ENCODE results near the gene ATP2B2. TPM values are rescaled to one million over a fixed set of nuclear protein-coding genes. Genes with fewer than 3 reads are reported as not detected.

ATP2B2 gene
- total and polyA plus RNA-seq, 2 of the 8 experiments (the other 6 are each of a cell fraction or from before 2014, with no cell fraction given), result 0.14 to 1.2 TPM

DNA sequence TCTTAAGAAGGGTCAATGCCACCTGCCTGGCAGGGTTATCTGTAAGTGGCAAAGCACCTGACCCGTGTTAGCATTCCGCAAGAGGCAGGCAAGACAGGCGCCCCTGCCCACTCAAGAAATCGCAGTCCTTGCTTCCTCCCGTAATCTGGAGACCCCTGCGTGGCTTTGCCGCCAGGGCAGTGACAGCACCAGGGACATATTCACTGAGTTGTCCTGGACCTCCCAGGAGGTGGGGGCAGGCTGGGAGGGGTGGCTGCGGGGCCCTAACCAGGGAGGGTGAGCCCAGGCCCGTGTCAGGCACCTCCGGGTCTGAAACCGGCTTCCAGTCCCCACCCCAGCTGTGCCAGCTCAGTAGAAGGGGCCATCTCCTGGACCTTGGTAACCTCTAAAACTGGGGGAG, 168.6 kb downstream of the ATP2B2 start:
- no peak overlapping the region for H4K91ac ChIP-seq (replicated peaks; ENCODE audit: insufficient read length, low read length)
- H3K23ac ChIP-seq (ENCODE audit: insufficient read length), result no peak overlapping the region
- no peak overlapping the region for H3K56ac ChIP-seq (replicated peaks; ENCODE audit: insufficient read length, low read depth, low read length)
- no peak overlapping the region for H3K9ac ChIP-seq (replicated peaks in 1 of 4; ENCODE audit: extremely low read depth in 1 of 4, low read depth in 3 of 4, low read length in 3 of 4)
- H2BK120ac ChIP-seq (replicated peaks; ENCODE audit: low read depth, low read length), result no peak overlapping the region
- no peak for DNase-seq (ENCODE audit: low read depth in 1 of 2, low spot score in 2 of 2)
- H3K14ac ChIP-seq (ENCODE audit: insufficient read length), result no peak overlapping the region
- no peaks in the 10 kb centered on the region for H4K20me1 ChIP-seq (replicated peaks in 1 of 2; ENCODE audit: control insufficient read depth in 1 of 2, insufficient read depth in 2 of 2, low read length in 2 of 2)
- no peaks in the 10 kb centered on the region; the same call in 1 of the 2 replicates for H3K23me2 ChIP-seq (ENCODE audit: low read depth, low read length)
- no peaks in the 10 kb centered on the region for H3K79me2 ChIP-seq (ENCODE audit: control insufficient read depth in 1 of 2, insufficient read depth in 2 of 2, low read length in 2 of 2)
- H3K9me3 ChIP-seq (ENCODE audit: insufficient read depth in 2 of 2, low read depth in 1 of 2, low read length in 1 of 2), result no peaks in the 10 kb centered on the region
- no peak overlapping the region for H3K4me2 ChIP-seq (ENCODE audit: insufficient read depth in 1 of 2, low read depth in 2 of 2, low read length in 2 of 2)
- H3K27ac ChIP-seq (ENCODE audit: low read depth, low read length), result no peak overlapping the region
- H2BK15ac ChIP-seq (ENCODE audit: low read length), result no peak overlapping the region
- FAIRE-seq, result no peak
- H4K8ac ChIP-seq (ENCODE audit: extremely low read depth, insufficient read depth, low read length), result peak overlapping the region; percentile 4; the same call in 1 of the 2 replicates
- no peak overlapping the region for H3K4me3 ChIP-seq (ENCODE audit: extremely low read depth in 1 of 4, insufficient read depth in 2 of 4, low read depth in 3 of 4, low read length in 4 of 4)
- no peak overlapping the region for H3K4ac ChIP-seq (replicated peaks; ENCODE audit: insufficient read length, low read depth, low read length)
- H2BK20ac ChIP-seq (ENCODE audit: low read length), result no peak overlapping the region
- H3K79me1 ChIP-seq (ENCODE audit: low read depth, low read length), result no peaks in the 10 kb centered on the region
- H3K36me3 ChIP-seq (ENCODE audit: control insufficient read depth in 2 of 4, insufficient read depth in 4 of 4, low read length in 3 of 4), result no peaks in the 10 kb centered on the region
- H2BK5ac ChIP-seq (ENCODE audit: low read depth, low read length), result no peak overlapping the region
- no peaks in the 10 kb centered on the region; a peak in 1 of 7 replicates for H3K27me3 ChIP-seq (replicated peaks in 1 of 4; ENCODE audit: control insufficient read depth in 3 of 4, extremely low read depth in 1 of 4, insufficient read depth in 3 of 4, low read length in 3 of 4)
- H3K4me1 ChIP-seq (replicated peaks in 1 of 4; ENCODE audit: control insufficient read depth in 3 of 4, insufficient read depth in 4 of 4, low read length in 3 of 4), result peaks cover 0 to 2% (median 0%) of the 10 kb centered on the region in 4 experiments; a peak in 1 of 7 replicates
- no peak overlapping the region for H2BK12ac ChIP-seq (ENCODE audit: low read depth, low read length)
- no peak overlapping the region for H2AFZ ChIP-seq (ENCODE audit: low read length)
- CTCF ChIA-PET (ENCODE audit: partially characterized antibody), result interaction anchor here (1.1 to 1.7 kb wide), 4 partner anchors 24 to 404 kb away, joined by 3 to 8 read pairs (median 4); no protein-coding TSS in a partner anchor
- WGBS, 2 experiments (ENCODE audit: extremely low coverage in 1 of 2, insufficient coverage in 1 of 2, insufficient read length in 1 of 2, insufficient replicate concordance in 2 of 2, low coverage in 1 of 2, low lambda C conversion rate in 2 of 2, missing lambda C conversion rate in 1 of 2), result 90% methylated on average over 8 of the region's 11 CpGs; no CpG with 5 or more reads in 1 of the 2 experiments
- H2AK5ac ChIP-seq (ENCODE audit: low read depth, low read length), result no peak overlapping the region
- H4K5ac ChIP-seq (ENCODE audit: insufficient read length, low read depth, low read length), result no peak overlapping the region
- POLR2A ChIA-PET (ENCODE audit: partially characterized antibody), result interaction anchor here (1.1 kb wide), 1 partner anchor 16 kb away, joined by 3 read pairs; the partner anchor contains the start of gene SEC13
- no peak overlapping the region for H3K18ac ChIP-seq (ENCODE audit: extremely low read depth, low read length)
- TF ChIP-seq SRF (IDR thresholded peaks at IDR 0.05; ENCODE audit: low read depth, low read length), result no peak
- no peak for TF ChIP-seq HDAC2 (IDR thresholded peaks at IDR 0.05; ENCODE audit: borderline replicate concordance in 1 of 2, low read depth in 2 of 2, low read length in 2 of 2)
- no peak for TF ChIP-seq NRF1 (IDR thresholded peaks at IDR 0.05; ENCODE audit: low read depth, low read length)
- no peak for TF ChIP-seq USF2 (IDR thresholded peaks at IDR 0.05; ENCODE audit: low read length)
- TF ChIP-seq KDM1A (IDR thresholded peaks at IDR 0.05; ENCODE audit: borderline replicate concordance, low read length), result no peak
- TF ChIP-seq BCL11A (IDR thresholded peaks at IDR 0.05; ENCODE audit: low read depth in 2 of 2, low read length in 2 of 2), result no peak
- TF ChIP-seq RXRA (IDR thresholded peaks at IDR 0.05; ENCODE audit: insufficient read depth, low read depth, low read length), result no peak
- no peak for TF ChIP-seq SP4 (IDR thresholded peaks at IDR 0.05; ENCODE audit: low read length)
- TF ChIP-seq ZNF274 (IDR thresholded peaks at IDR 0.05; ENCODE audit: borderline replicate concordance, extremely low read depth, low read length), result no peak
- no peak for TF ChIP-seq RFX5 (IDR thresholded peaks at IDR 0.05; ENCODE audit: borderline replicate concordance, low read depth, low read length)
- TF ChIP-seq GTF2F1 (IDR thresholded peaks at IDR 0.05; ENCODE audit: borderline replicate concordance, low read depth, low read length), result no peak
- no peak for TF ChIP-seq RAD21 (IDR thresholded peaks at IDR 0.05 in 1 of 2, conservative IDR thresholded peaks at IDR 0.05 in 1 of 2; ENCODE audit: low read depth in 2 of 2, low read length in 2 of 2)

All from H1 (cell line).